Heart left ventricle (tissue), 13 donors: ENCODE measurements around the gene NEK2.

Experiments
- CTCF ChIP-seq, 12 donors: fragments of 200-600 bp; sonication (generic) in 4 of 12; IDR thresholded peaks; one replicate each; pipeline versions ENCODE4 v1.5.0 to v1.8.0; 2018 to 2022; ENCODE audit warnings: antibody characterized with exemption in 12 of 12, mild to moderate bottlenecking in 5 of 12
- POLR2A ChIP-seq, 2 donors: fragments of 450-650 bp; IDR thresholded peaks; one replicate each; pipeline ENCODE4 v1.6.1; 2017; ENCODE audit warnings: antibody characterized with exemption in 2 of 2, mild to moderate bottlenecking in 2 of 2, moderate library complexity in 2 of 2
- donor health status: ischemic (EF 13 %, LVEDD 7.1; RV severe dilation, severe dysfunction).
- donor health status: DM: no; HTN: yes; CAD: no.
- donor health status: DM: no; HTN: no; CAD: no.
- donor health status: ischemic (EF 25% LVEDD 6.9; RV normal size, moderate dysfunction).
- donor health status: ischemic (EF 25% LVEDD 5.7; RV mildly dilated, moderate dysfunction).
- donor health status: ischemic (EF 35%, LVEDD 5.7; RV mildly dilated, moderate dysfunction).
- donor health status: nonischemic (EF 11% LVEDD 7.7; RV severe dilation, severe dysfunction).
- donor health status: DM: yes; HTN: yes; CAD: no.
- donor health status: PGD.
- donor health status: ischemic (EF 29% LVEDD 5.4; RV normal size, mild dysfunction).
- donor health status: nonischemic (EF 23%, LVEDD 6.1; RV moderate dilation, normal function).

- peak; percentile 87 to 97 (median 93) for TF ChIP-seq CTCF (IDR thresholded peaks at IDR 0.05)
- no peak for TF ChIP-seq POLR2A (IDR thresholded peaks at IDR 0.05)
These were observed 20.3 kb downstream of the NEK2 start for GRCh38 chr1:211654838-211655787.
